H1 (cell line): ENCODE data around the gene LHPP. TPM values are rescaled to one million over a fixed set of nuclear protein-coding genes. Genes with fewer than 3 reads are reported as not detected.

ENCODE experiments used
- ASH2L ChIP-seq: fragments of 200-600, 300-600 bp; sonication (generic); IDR thresholded peaks from one replicate; pipeline ENCODE4 v1.7.1; 2017; ENCODE audit warnings: low read length
- BACH1 ChIP-seq: IDR thresholded peaks from 2 replicates; pipeline ENCODE4 v1.6.1; 2012; ENCODE audit warnings: low read length, improper control_type of control experiment
- BCL11A ChIP-seq, 2 experiments: IDR thresholded peaks; one replicate each; pipeline ENCODE4 v1.6.1; 2011; ENCODE audit warnings: low read depth in 2 of 2, low read length in 2 of 2, mild to moderate bottlenecking in 2 of 2
- CHD7 ChIP-seq: fragments of 300-600 bp; sonication (generic); IDR thresholded peaks from 2 replicates; pipeline ENCODE4 v1.7.1; 2012; ENCODE audit warnings: low read length, moderate library complexity, mild to moderate bottlenecking, inconsistent platforms; ENCODE audit not compliant: insufficient replicate concordance
- E2F6 ChIP-seq: IDR thresholded peaks from 2 replicates; pipeline ENCODE4 v1.6.1; 2012; ENCODE audit warnings: inconsistent platforms
- KDM4A ChIP-seq: IDR thresholded peaks from one replicate; pipeline ENCODE4 v1.7.1; 2012; ENCODE audit warnings: low read depth, mild to moderate bottlenecking, moderate library complexity, low read length, inconsistent platforms; ENCODE audit not compliant: severe bottlenecking
- POU5F1 ChIP-seq: IDR thresholded peaks from 2 replicates; pipeline ENCODE4 v1.6.1; 2011; ENCODE audit warnings: low read depth, mild to moderate bottlenecking, low read length, moderate library complexity
- RBBP5 ChIP-seq: IDR thresholded peaks from 2 replicates; pipeline ENCODE4 v1.7.1; 2012; ENCODE audit warnings: low read depth, mild to moderate bottlenecking, inconsistent platforms, low read length, moderate library complexity, borderline replicate concordance
- SIX5 ChIP-seq: IDR thresholded peaks from 2 replicates; pipeline ENCODE4 v1.6.1; 2011; ENCODE audit warnings: mild to moderate bottlenecking, low read depth, low read length
- polyA plus RNA-seq, 7 experiments: library from polyadenylated mRNA; depleted of rRNA in 3 of 7; stranded (reverse) in 5 of 7; unstranded in 2 of 7; fragments of >200 nt in 5 of 7; fragments of 200-250 nt in 2 of 7; gene quantifications; 1 replicate in 5 of 7; 2 replicates in 1 of 7; 4 replicates in 1 of 7; pipeline versions ENCODE4 v1.2.1 to v1.2.3, GENCODE V29; 2011 to 2013; ENCODE audit warnings: missing spikeins in 2 of 7, mixed read lengths in 2 of 7
- total RNA-seq: library from RNA; stranded (reverse); fragmentation: NEBNext Ultra II Directional; extraction: Animal tissue kit (Norgen Biotek cat#: 25700); gene quantifications from 2 replicates; pipeline ENCODE4 v1.2.1, GENCODE V29; 2021

Gene LHPP
- total and polyA plus RNA-seq, 2 of the 8 experiments (the other 6 are each of a cell fraction or from before 2014, with no cell fraction given): 26.0 to 45.0 TPM

DNA sequence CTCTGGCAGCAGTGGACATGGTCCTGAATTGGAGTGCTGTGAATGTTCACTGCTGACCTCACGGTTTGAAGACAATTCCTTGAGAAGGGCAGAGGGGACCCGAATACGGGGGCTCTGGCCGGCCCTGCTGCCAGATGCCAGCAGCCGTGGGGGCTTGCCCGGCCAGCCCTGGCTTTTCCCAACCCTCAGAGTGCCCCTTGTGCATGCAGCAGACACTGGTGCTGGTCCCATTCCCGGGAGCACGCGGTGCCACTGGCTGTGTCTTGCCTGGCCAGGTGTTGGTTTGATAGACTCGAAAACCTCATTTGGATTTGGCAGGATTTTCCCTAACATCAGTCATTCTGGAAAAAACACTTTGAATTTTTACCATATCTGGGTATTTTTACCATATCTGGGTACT, 49.1 kb downstream of the LHPP start (continued):
- no peak for TF ChIP-seq BCL11A (IDR thresholded peaks at IDR 0.05; ENCODE audit: low read depth in 2 of 2, low read length in 2 of 2)
- TF ChIP-seq E2F6: no peak
- no peak for TF ChIP-seq CHD7
- no peak for TF ChIP-seq KDM4A
- no peak for TF ChIP-seq POU5F1
- no peak for TF ChIP-seq SIX5
- TF ChIP-seq BACH1: no peak
- no peak for TF ChIP-seq ASH2L
- TF ChIP-seq RBBP5: no peak
